HUES64 (cell line): ENCODE data around the gene EPS8L1.
A peak's percentile ranks its signal among the peaks of the same experiment; 100 is the strongest.

ENCODE experiments used
- H3K27ac ChIP-seq: 2 replicates; pipeline ENCODE4 v1.7.0; 2013; ENCODE audit warnings: low read depth, low read length, inconsistent platforms
- H3K27me3 ChIP-seq: 2 replicates; pipeline ENCODE4 v1.6.1; 2013; ENCODE audit warnings: mild to moderate bottlenecking, low read length; ENCODE audit not compliant: insufficient read depth
- H3K36me3 ChIP-seq: 2 replicates; pipeline ENCODE4 v1.6.1; 2013; ENCODE audit warnings: mild to moderate bottlenecking, low read length; ENCODE audit not compliant: insufficient read depth
- H3K4me1 ChIP-seq: 2 replicates; pipeline ENCODE4 v1.6.1; 2013; ENCODE audit warnings: mild to moderate bottlenecking, low read length, moderate library complexity; ENCODE audit not compliant: insufficient read depth
- H3K4me3 ChIP-seq: 2 replicates; pipeline ENCODE4 v1.5.1; 2013; ENCODE audit warnings: mild to moderate bottlenecking, low read length, moderate library complexity
- H3K9ac ChIP-seq: 2 replicates; pipeline ENCODE4 v1.6.1; 2013; ENCODE audit warnings: mild to moderate bottlenecking, low read depth, low read length
- H3K9me3 ChIP-seq: 2 replicates; pipeline ENCODE4 v1.6.1; 2013; ENCODE audit warnings: low read depth, low read length; ENCODE audit not compliant: insufficient read depth
- WGBS: fragments of 150-250, 120-280 bp; methylation state at CpG from one replicate; pipeline ENCODE4 v1.1.7; 2013; ENCODE audit warnings: missing lambda C conversion rate; 5-methylcytosine and 5-hydroxymethylcytosine counted together

EPS8L1 gene

DNA sequence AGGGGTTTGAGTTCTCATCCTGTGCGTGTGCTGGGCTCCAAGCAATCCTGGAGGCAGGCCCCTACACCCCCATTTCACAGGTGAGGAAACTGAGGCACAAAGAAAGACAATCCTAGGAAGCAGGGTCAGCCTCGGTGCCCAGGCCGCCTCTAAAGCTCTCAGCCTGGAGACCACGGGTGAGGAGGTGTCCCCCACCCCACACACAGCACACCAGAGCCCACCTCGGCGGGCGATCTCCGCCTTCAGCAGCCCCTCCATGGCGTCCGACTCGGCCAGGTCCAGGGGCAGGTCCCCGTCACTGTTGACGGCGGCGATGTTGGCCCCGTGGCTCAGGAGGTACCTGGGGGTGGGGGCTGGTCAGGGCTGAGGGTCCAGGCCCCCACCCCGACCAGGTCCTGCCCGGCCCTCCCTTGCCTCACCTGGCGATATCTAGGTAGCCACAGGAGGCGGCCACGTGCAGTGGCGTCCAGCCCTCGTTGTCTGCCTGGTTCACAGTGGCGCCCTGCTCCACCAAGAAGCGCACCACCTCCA lies 36.6 kb downstream of the EPS8L1 start:
- H3K27ac ChIP-seq: no peak overlapping the region
- no peaks in the 10 kb centered on the region for H3K9me3 ChIP-seq
- peaks cover 14% of the 10 kb centered on the region; the same call in 1 of the 2 replicates for H3K4me1 ChIP-seq
- H3K4me3 ChIP-seq: no peak overlapping the region
- no peaks in the 10 kb centered on the region for H3K27me3 ChIP-seq
- no peak overlapping the region for H3K9ac ChIP-seq
- H3K36me3 ChIP-seq: no peaks in the 10 kb centered on the region; the same call in 1 of the 2 replicates
- WGBS: 95% methylated on average over 25 of the region's 25 CpGs

DNA sequence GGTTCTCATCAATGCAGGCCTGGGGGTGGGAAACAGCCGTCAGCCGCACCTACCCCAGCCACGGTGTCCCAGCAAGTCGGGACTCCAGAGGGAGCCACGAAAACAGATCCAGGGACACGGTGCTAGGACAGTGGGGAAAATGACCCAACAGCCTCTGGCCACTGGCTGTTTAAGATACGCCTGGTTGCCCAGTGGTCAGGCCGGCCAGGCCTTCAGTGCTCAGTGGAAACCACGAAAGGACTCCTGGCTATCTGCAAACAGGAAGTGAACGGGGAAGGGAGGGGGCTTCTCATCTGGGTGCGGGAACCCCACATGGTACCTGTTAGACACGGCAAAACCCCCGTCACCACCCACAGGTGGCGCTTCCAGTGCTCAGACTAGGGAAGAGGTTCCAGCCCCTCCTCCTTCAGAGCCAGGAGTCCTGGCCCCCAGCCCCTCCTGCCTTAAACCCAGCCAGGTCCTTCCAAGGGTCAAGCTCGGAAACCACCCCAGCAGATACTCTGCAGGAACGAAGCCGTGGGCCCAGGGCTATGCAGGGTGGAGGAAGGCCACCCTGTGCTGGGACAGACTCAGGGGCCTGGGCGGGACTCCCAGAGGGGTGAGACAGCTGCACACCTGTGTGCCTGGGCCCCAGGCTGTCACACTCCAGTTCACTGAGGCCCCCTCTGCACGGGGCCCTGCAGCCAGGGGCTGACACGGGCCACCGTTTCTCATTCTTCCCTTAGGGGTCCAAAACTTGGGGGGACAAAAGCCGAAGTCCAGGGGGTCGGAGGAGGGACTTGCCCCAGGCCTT lies 37.3 kb downstream of the EPS8L1 start:
- no peaks in the 10 kb centered on the region for H3K9me3 ChIP-seq
- H3K4me3 ChIP-seq: no peak overlapping the region
- WGBS: 91% methylated on average over 23 of the region's 23 CpGs
- H3K4me1 ChIP-seq: peaks cover 14% of the 10 kb centered on the region; the same call in 1 of the 2 replicates
- no peaks in the 10 kb centered on the region; the same call in 1 of the 2 replicates for H3K36me3 ChIP-seq
- peak overlapping the region; percentile 59; the same call in 1 of the 2 replicates for H3K27ac ChIP-seq
- H3K9ac ChIP-seq: no peak overlapping the region; the same call in 1 of the 2 replicates
- H3K27me3 ChIP-seq: no peaks in the 10 kb centered on the region

DNA sequence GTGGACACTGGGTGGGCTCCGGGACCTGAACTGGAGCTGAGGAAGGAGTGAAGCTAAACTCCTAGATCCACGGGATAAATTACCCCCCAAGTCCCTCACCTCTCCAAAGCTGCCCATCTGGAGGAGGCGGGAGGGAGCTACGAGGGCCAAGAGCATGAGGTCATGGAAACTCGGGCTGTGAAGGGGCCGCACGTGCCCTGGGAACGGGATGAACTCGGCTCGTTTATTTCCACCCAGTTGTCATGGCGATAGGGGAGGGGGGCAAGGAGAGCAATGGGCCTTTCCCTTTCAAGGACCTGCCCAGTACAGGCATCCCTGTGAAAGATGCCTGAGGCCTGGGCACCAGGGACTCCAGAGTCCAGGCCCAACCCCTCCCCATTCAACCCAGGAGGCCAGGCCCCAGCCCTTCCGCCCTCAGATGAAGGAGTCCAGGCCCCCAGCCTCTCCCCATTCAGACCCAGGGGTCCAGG lies 37.9 kb downstream of the EPS8L1 start:
- peak overlapping the region; percentile 59; the same call in 1 of the 2 replicates for H3K27ac ChIP-seq
- H3K4me3 ChIP-seq: no peak overlapping the region
- no peaks in the 10 kb centered on the region; the same call in 1 of the 2 replicates for H3K36me3 ChIP-seq
- 61% methylated on average over 11 of the region's 12 CpGs for WGBS
- peaks cover 14% of the 10 kb centered on the region; the same call in 1 of the 2 replicates for H3K4me1 ChIP-seq
- no peak overlapping the region; the same call in 1 of the 2 replicates for H3K9ac ChIP-seq
- no peaks in the 10 kb centered on the region for H3K27me3 ChIP-seq
- H3K9me3 ChIP-seq: no peaks in the 10 kb centered on the region

DNA sequence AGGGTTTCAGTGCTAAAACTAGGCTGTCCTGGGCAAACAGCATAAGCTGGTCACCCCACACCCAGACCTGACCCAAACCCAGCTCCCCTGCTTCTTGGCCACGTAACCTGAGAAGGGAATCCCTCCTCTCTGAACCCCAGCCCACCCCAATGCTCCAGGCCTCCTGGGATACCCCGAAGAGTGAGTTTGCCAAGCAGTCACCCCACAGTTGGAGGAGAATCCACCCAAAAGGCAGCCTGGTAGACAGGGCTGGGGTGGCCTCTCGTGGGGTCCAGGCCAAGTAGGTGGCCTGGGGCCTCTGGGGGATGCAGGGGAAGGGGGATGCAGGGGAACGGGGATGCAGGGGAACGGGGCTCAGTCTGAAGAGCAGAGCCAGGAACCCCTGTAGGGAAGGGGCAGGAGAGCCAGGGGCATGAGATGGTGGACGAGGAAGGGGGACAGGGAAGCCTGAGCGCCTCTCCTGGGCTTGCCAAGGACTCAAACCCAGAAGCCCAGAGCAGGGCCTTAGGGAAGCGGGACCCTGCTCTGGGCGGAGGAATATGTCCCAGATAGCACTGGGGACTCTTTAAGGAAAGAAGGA lies 39.0 kb downstream of the EPS8L1 start:
- H3K27ac ChIP-seq: no peak overlapping the region
- no peak overlapping the region for H3K4me3 ChIP-seq
- peaks cover 14% of the 10 kb centered on the region; the same call in 1 of the 2 replicates for H3K4me1 ChIP-seq
- H3K36me3 ChIP-seq: no peaks in the 10 kb centered on the region; the same call in 1 of the 2 replicates
- H3K27me3 ChIP-seq: no peaks in the 10 kb centered on the region
- H3K9me3 ChIP-seq: no peaks in the 10 kb centered on the region
- 95% methylated on average over 9 of the region's 9 CpGs for WGBS
- no peak overlapping the region for H3K9ac ChIP-seq

DNA sequence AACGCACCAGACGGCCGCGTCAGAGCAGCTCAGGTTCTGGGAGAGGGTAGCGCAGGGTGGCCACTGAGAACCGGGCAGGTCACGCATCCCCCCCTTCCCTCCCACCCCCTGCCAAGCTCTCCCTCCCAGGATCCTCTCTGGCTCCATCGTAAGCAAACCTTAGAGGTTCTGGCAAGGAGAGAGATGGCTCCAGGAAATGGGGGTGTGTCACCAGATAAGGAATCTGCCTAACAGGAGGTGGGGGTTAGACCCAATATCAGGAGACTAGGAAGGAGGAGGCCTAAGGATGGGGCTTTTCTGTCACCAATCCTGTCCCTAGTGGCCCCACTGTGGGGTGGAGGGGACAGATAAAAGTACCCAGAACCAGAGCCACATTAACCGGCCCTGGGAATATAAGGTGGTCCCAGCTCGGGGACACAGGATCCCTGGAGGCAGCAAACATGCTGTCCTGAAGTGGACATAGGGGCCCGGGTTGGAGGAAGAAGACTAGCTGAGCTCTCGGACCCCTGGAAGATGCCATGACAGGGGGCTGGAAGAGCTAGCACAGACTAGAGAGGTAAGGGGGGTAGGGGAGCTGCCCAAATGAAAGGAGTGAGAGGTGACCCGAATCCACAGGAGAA lies 39.9 kb downstream of the EPS8L1 start:
- H3K4me1 ChIP-seq: peaks cover 14% of the 10 kb centered on the region; the same call in 1 of the 2 replicates
- no peaks in the 10 kb centered on the region for H3K36me3 ChIP-seq
- H3K9ac ChIP-seq: no peak overlapping the region
- H3K9me3 ChIP-seq: no peaks in the 10 kb centered on the region
- WGBS: 78% methylated on average over 12 of the region's 13 CpGs
- peak overlapping the region; percentile 75 for H3K4me3 ChIP-seq
- no peaks in the 10 kb centered on the region for H3K27me3 ChIP-seq
- H3K27ac ChIP-seq: no peak overlapping the region

DNA sequence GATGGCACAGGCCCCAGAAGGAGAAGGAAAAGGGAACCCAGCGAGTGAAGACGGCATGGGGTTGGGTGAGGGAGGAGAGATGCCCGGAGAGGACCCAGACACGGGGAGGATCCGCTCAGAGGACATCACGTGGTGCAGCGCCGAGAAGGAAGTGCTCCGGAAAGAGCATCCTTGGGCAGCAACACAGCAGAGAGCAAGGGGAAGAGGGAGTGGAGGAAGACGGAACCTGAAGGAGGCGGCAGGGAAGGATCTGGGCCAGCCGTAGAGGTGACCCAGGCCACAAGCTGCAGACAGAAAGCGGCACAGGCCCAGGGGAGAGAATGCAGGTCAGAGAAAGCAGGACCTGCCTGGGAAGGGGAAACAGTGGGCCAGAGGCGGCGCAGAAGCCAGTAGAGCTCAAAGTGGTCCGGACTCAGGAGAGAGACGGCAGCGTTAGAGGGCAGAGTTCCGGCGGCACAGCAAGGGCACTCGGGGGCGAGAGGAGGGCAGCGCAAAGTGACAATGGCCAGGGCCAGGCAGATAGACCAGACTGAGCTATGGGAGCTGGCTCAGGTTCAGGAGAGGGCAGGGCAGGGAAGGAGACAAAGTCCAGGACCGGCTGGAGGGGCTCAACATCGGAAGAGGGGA lies 40.7 kb downstream of the EPS8L1 start:
- WGBS: 6% methylated on average over 25 of the region's 25 CpGs
- Histone ChIP-seq H3K36me3 (no peaks in the 10 kb centered on the region), H3K9me3 (no peaks in the 10 kb centered on the region), H3K4me1 (peaks cover 14% of the 10 kb centered on the region; the same call in 1 of the 2 replicates), H3K4me3 (peak overlapping the region; percentile 75), H3K27me3 (no peaks in the 10 kb centered on the region), H3K9ac (peak overlapping the region; percentile 71; the same call in 1 of the 2 replicates), H3K27ac (no peak overlapping the region)

DNA sequence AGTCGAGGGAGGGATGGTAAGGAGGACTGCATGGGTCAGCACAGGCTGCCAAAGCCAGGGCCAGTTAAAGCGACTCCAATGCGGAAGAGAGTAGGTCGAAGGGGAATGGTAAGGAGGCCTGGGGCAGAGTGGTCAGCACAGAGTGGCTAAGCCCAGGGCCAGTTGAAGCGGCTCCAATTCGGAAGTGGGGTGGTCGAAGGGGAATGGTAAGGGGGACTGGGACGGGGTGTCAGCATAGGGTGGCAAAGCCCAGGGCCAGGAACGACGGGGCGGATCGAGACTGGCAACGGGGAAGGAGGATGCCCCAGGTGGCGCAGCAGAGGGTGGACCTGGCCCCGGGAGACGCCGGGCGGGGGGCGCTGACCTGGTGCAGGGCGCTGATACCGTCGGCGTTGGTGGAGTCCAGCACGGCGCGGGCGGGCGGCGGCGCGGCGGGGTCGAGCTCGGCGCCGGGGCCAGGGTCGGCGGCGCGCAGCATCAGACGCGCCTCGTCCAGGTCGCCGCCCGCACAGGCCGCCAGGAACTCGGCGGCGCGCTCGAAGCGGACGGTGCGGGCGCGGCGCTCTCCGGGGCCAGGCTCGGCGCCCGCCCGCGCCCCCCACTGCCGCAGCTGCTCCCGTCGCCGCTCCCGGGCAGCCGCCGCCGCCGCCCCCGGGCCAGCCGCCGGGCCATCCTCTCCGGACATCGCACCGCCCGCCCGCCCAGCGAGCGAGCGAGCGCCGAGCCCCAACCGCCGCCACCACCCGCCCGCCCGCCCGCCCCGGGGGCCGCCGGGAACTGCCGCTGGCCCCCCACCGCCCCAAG lies 41.4 kb downstream of the EPS8L1 start, which contains the start of gene PPP1R12C:
TSS of gene PPP1R12C (minus strand) at position 779 of the 804 bp plus-strand sequence. CDS start at position 685, 94 bp downstream.
- Histone ChIP-seq H3K4me1 (peaks cover 14% of the 10 kb centered on the region; the same call in 1 of the 2 replicates), H3K27ac (peak within 1 kb of the TSS; percentile 39; the same call in 1 of the 2 replicates), H3K4me3 (peak within 1 kb of the TSS; percentile 82), H3K9me3 (no peaks in the 10 kb centered on the region), H3K36me3 (no peaks in the 10 kb centered on the region), H3K27me3 (no peaks in the 10 kb centered on the region), H3K9ac (peak within 1 kb of the TSS; percentile 71)
- under 1% methylated on average over 97 of the region's 97 CpGs for WGBS

DNA sequence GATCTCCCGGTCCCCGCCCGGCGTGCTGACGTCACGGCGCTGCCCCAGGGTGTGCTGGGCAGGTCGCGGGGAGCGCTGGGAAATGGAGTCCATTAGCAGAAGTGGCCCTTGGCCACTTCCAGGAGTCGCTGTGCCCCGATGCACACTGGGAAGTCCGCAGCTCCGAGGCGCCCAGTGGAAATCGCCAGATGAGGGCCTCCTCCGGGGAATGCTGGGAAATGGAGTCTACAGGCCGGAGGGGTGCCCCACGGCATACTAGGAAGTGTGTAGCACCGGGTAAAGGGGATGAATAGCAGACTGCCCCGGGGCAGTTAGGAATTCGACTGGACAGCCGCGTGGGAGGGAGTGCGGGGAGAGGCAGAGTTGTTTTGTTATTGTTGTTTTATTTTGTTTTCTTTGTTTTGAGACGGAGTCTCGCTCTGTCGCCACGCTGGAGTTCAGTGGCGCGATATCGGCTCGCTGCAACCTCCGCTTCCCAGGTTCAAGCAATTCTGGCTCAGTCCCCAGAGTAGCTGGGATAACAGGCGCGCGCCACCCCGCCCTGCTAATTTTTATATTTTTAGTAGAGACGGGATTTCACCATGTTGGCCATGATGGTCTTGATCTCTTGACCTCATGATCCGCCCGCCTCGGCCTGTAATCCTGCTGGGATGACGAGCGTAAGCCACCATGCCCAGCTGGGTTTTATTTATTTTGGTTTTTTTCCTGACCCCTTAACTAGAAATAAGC lies 42.2 kb downstream of the EPS8L1 start:
- H3K4me1 ChIP-seq: peaks cover 13% of the 10 kb centered on the region; the same call in 1 of the 2 replicates
- no peaks in the 10 kb centered on the region for H3K27me3 ChIP-seq
- H3K36me3 ChIP-seq: no peaks in the 10 kb centered on the region
- peak overlapping the region; percentile 82 for H3K4me3 ChIP-seq
- 25% methylated on average over 44 of the region's 44 CpGs for WGBS
- no peaks in the 10 kb centered on the region for H3K9me3 ChIP-seq
- H3K9ac ChIP-seq: peak overlapping the region; percentile 69
- H3K27ac ChIP-seq: peak overlapping the region; percentile 39; the same call in 1 of the 2 replicates

DNA sequence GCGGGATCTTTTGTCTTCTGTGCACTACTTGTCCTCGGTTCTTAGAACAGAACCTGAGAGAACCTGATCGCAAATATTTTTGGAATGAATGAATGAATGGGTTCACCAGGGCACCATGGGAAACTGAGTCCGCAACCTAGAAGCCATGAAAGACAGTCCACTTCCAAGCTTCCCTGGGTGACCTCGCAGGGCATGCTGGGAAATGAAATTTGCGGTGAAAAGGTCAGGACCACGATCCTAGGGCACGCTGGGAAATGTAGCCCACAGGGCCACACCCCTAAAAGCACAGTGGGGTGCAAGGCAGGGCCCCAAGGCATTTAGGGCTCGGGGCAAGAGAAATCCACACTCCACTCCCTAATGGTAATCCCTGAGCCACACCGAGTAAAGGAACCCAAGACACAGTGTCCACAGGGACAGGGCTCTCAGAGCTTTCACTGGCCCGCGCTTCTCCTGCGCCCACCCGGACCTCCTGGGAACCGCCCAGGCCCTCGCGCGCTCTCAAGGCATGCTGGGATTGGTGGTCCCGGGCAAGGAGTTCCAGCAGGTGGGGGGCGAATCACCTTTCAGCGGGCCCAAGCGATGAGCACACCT lies 42.8 kb downstream of the EPS8L1 start:
- H3K27ac ChIP-seq: peak overlapping the region; percentile 39; the same call in 1 of the 2 replicates
- H3K36me3 ChIP-seq: no peaks in the 10 kb centered on the region
- H3K9me3 ChIP-seq: no peaks in the 10 kb centered on the region
- H3K27me3 ChIP-seq: no peaks in the 10 kb centered on the region
- 66% methylated on average over 22 of the region's 22 CpGs for WGBS
- peak overlapping the region; percentile 82 for H3K4me3 ChIP-seq
- H3K4me1 ChIP-seq: peaks cover 6% of the 10 kb centered on the region; the same call in 1 of the 2 replicates
- peak overlapping the region; percentile 69 for H3K9ac ChIP-seq
